ENCODE measurements around the gene C2CD2.

C2CD2 gene

GRCh38 chr21:41845310-41846032 lies 108.3 kb downstream of the C2CD2 start:
- no peak for TF ChIP-seq CTCF (IDR thresholded peaks at IDR 0.05; ENCODE audit: control extremely low read depth, extremely low read depth, low read depth, missing control alignments)
- DNase-seq (ENCODE audit: extremely low spot score), result no peak
- ChIA-PET POLR2A (no interaction called here), CTCF (interaction anchor here (1.4 to 1.5 kb wide), 3 partner anchors 12 to 272 kb away, joined by 3 to 5 read pairs (median 5); no protein-coding TSS in a partner anchor)

GRCh38 chr21:41843584-41843983 lies 110.2 kb downstream of the C2CD2 start:
- no peak for DNase-seq (ENCODE audit: extremely low spot score)
- ChIA-PET CTCF (no interaction called here), POLR2A (no interaction called here)

DNA sequence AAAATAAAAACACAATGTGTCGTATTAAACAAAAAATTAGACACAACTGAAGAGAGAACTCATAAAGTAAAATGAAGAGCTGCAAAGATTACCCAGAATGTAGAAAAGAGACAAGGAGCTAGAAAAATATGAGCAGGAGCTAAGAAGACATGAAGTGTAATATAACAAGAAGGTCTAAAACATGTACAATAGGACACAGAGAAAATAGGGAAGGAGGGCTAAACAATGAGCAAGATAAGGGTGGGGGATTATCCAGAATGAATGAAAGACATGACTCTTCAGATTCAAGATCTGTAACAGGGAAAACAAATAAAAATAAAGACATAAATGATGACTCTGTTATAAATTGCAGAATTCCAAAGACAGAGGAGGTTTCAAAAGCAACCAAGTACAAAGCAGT lies 112.9 kb downstream of the C2CD2 start:
- no peak for DNase-seq (ENCODE audit: extremely low spot score)
- POLR2A ChIA-PET, result no interaction called here
- no peak for TF ChIP-seq CTCF (IDR thresholded peaks at IDR 0.05; ENCODE audit: control extremely low read depth, extremely low read depth, low read depth, missing control alignments)
- CTCF ChIA-PET, result interaction anchor here (0.8 to 1.3 kb wide), 2 partner anchors 9 to 19 kb away, joined by 3 read pairs; no protein-coding TSS in a partner anchor

More at GRCh38 chr21:41843584-41843983, 110.2 kb downstream of the C2CD2 start:
- TF ChIP-seq CTCF (IDR thresholded peaks at IDR 0.05; ENCODE audit: control extremely low read depth, extremely low read depth, low read depth, missing control alignments), result no peak

DNA sequence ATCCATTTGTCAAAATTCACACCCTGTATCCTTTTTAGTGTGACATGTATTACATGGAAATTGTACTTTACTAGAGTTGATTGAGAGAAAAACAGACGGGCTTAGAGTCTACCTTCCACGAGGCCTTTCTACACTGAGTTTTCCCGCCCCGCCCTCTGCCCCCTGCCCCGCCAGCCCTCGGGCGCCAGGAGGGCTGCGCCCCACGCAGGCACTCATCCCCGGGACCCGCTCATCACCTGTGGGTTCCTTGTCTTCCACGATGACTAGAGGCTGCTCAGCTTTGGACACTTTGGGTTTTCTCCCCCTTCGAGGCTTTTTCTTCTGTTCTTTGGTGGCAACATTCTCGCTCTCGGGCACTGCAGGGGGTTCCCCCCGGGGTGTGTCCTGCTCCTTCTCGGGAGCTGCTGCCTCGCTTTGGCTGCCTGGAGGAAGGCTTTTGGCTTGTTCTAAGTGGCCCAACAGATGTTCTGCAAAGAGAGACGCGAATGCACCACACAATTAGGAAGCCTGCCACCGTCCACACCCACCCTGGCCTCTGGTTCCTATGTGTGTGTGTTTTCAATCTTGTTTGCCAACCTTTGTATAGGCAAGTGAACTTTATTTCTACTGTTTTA lies 114.3 kb downstream of the C2CD2 start:
- ChIA-PET CTCF (no interaction called here), POLR2A (no interaction called here)
- TF ChIP-seq CTCF (IDR thresholded peaks at IDR 0.05; ENCODE audit: control extremely low read depth, extremely low read depth, low read depth, missing control alignments), result no peak
- DNase-seq (ENCODE audit: extremely low spot score), result no peak

DNA sequence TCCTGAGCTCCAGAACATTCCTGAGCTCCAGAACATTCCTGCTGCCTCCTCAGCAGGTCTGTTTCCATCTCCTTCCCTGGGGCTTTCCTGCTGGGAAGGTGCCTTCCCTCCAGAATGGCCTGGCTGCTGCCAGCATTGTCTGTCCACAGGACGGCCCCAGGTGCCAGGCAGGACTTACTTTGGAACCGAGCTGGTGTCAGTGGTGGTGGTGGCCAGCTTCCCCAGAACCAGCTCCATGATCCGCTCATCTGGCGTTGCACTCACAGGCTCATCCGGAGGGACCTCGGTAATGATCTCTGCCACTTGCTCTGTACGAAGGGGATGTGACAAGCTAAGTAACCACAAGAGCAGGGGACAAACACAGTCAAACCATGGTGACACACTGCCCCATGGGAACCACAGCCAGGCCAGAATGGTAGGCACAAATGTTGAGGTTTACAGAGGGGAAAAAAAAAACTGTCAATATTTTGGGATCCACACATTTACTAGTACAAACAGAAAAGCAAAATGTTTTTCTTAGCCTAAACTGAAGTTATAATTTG lies 116.0 kb downstream of the C2CD2 start:
- TF ChIP-seq CTCF (IDR thresholded peaks at IDR 0.05; ENCODE audit: control extremely low read depth, extremely low read depth, low read depth, missing control alignments), result no peak
- no peak for DNase-seq (ENCODE audit: extremely low spot score)
- CTCF ChIA-PET, result interaction anchor here (1.1 to 2.1 kb wide), 4 partner anchors 10 to 25 kb away, joined by 3 to 7 read pairs (median 5); no protein-coding TSS in a partner anchor
- POLR2A ChIA-PET, result no interaction called here

GRCh38 chr21:41836166-41837015 lies 117.4 kb downstream of the C2CD2 start:
- TF ChIP-seq CTCF (IDR thresholded peaks at IDR 0.05; ENCODE audit: control extremely low read depth, extremely low read depth, low read depth, missing control alignments), result no peak
- DNase-seq (ENCODE audit: extremely low spot score), result no peak
- ChIA-PET POLR2A (no interaction called here), CTCF (interaction anchor here (0.9 to 2.1 kb wide), 3 partner anchors 11 to 26 kb away, joined by 3 to 7 read pairs (median 4); no protein-coding TSS in a partner anchor)

All from GM10248 (cell line).